ENCODE data around the gene EMID1.

DNA sequence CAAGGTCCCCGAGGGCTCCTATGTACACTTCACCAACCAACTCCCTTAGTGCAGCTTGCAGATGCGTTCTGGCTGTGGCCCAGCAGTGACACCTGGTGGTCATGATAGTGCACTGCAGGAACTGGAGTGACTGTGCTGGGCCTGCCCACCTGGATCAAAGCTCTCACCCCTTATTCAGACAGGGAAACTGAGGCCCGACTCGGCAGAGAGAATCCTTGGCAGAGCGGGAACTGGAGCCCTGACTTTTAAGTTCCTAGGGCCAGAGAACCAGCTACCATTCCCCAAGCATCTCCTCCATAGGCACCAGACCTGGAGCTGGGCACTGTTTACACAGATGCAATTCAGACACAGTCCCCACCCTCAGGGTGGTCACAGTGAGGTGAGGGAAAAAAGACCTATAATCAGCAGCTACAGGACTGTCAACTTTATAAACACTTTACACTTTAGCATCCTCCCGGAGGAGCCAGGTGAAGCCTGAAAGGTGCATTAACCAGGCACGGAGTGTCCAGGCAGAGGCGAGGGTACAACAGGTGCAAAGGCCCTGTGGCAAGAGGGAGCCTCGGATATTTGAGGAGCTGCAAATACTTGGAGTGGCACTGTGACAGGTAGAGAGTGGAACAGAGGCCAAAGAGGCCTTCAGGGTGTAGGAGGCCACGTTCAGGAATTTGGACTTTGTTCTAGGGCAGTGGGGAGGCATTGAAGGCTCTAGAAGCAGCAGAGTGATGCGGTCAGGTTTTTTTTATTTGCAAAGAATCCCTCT is 40.1 kb downstream of the EMID1 start:
- TF ChIP-seq, protein P1, sequence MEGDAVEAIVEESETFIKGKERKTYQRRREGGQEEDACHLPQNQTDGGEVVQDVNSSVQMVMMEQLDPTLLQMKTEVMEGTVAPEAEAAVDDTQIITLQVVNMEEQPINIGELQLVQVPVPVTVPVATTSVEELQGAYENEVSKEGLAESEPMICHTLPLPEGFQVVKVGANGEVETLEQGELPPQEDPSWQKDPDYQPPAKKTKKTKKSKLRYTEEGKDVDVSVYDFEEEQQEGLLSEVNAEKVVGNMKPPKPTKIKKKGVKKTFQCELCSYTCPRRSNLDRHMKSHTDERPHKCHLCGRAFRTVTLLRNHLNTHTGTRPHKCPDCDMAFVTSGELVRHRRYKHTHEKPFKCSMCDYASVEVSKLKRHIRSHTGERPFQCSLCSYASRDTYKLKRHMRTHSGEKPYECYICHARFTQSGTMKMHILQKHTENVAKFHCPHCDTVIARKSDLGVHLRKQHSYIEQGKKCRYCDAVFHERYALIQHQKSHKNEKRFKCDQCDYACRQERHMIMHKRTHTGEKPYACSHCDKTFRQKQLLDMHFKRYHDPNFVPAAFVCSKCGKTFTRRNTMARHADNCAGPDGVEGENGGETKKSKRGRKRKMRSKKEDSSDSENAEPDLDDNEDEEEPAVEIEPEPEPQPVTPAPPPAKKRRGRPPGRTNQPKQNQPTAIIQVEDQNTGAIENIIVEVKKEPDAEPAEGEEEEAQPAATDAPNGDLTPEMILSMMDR (IDR thresholded peaks at IDR 0.05 in 8 of 11, conservative IDR thresholded peaks at IDR 0.05 in 3 of 11): peak; percentile 91 to 97 (median 94)
- no peak for TF ChIP-seq POLR2A (IDR thresholded peaks at IDR 0.05)
- peak in 2 of 3 donors; percentile 51 to 66 for TF ChIP-seq POLR2AphosphoS5 (IDR thresholded peaks at IDR 0.05)

All from spleen (tissue), 7 donors.